Omental fat pad (tissue), 4 donors: ENCODE results near the gene FBXO21. TPM values are rescaled to one million over a fixed set of nuclear protein-coding genes. Genes with fewer than 3 reads are reported as not detected.
"Not testable (repeated sequence)": the region's sequence is repeated elsewhere in the genome, so short reads cannot be mapped to it uniquely, and the experiment has no call there.

Experiments
- ATAC-seq: fragments of 150-250 bp; one replicate; pipeline ENCODE4 v1.9.1; 2016; ENCODE audit warnings: mild to moderate bottlenecking, moderate library complexity; ENCODE audit not compliant: low FRiP score
- DNase-seq: peaks from one replicate; pipeline ENCODE4 v3.0.0-alpha.2; 2019; ENCODE audit warnings: low spot score
- CTCF ChIP-seq, 3 donors: fragments of 450-650 bp; IDR thresholded peaks; one replicate each; pipeline ENCODE4 v1.5.1; 2016 to 2017; ENCODE audit warnings: antibody characterized with exemption in 3 of 3, mild to moderate bottlenecking in 3 of 3, moderate library complexity in 2 of 3
- total RNA-seq, 4 donors: library from RNA; depleted of rRNA; stranded (reverse); fragments of >200 nt; gene quantifications; one replicate each; pipeline ENCODE4 v1.1.0, GENCODE V29; 2016

FBXO21 gene
- total RNA-seq, 4 donors from 2014 or later = 45.0 to 74.2 (median 62.2) TPM

GRCh38 chr12:117100851-117101673 lies 89.2 kb downstream of the FBXO21 start:
- DNase-seq (no peak), ATAC-seq (no peak)
- no peak for TF ChIP-seq CTCF (IDR thresholded peaks at IDR 0.05)

- TF ChIP-seq CTCF (IDR thresholded peaks at IDR 0.05) = no peak
- DNase-seq (no peak), ATAC-seq (no peak)
Observed at GRCh38 chr12:117100251-117100650, 90.0 kb downstream of the FBXO21 start.

GRCh38 chr12:117098361-117099217 lies 91.7 kb downstream of the FBXO21 start:
- ATAC-seq (peak; percentile 29), DNase-seq (no peak)
- TF ChIP-seq CTCF (IDR thresholded peaks at IDR 0.05) = no peak

GRCh38 chr12:117098024-117098360 lies 92.3 kb downstream of the FBXO21 start:
- no peak for DNase-seq
- no peak for TF ChIP-seq CTCF (IDR thresholded peaks at IDR 0.05)
- ATAC-seq = no peak

GRCh38 chr12:117097159-117097558 lies 93.1 kb downstream of the FBXO21 start:
- no peak for DNase-seq
- TF ChIP-seq CTCF (IDR thresholded peaks at IDR 0.05) = no peak
- ATAC-seq = no peak

- no peak for TF ChIP-seq CTCF (IDR thresholded peaks at IDR 0.05)
- no peak for ATAC-seq
- DNase-seq = no peak
Observed at GRCh38 chr12:117096501-117097042, 93.7 kb downstream of the FBXO21 start.

- ATAC-seq, DNase-seq: not testable (repeated sequence)
Observed at GRCh38 chr12:117095191-117095590, 95.1 kb downstream of the FBXO21 start.
